Neuronal stem cell (in vitro differentiated cells): ENCODE data around the gene CNOT11.
"Not testable (repeated sequence)": the region's sequence is repeated elsewhere in the genome, so short reads cannot be mapped to it uniquely, and the experiment has no call there.

ENCODE experiments used
- DNase-seq: peaks from one replicate; pipeline ENCODE4 v3.0.0-alpha.2; 2013; ENCODE audit warnings: low spot score
- H2AFZ ChIP-seq: one replicate; pipeline ENCODE4 v1.6.1; 2013; ENCODE audit warnings: mild to moderate bottlenecking, low read length, inconsistent platforms
- H2AK5ac ChIP-seq: 2 replicates; pipeline ENCODE4 v1.6.1; 2013; ENCODE audit warnings: low read depth, mild to moderate bottlenecking, inconsistent platforms, low read length, moderate library complexity, mixed read lengths
- H2BK120ac ChIP-seq: 2 replicates; pipeline ENCODE4 v1.6.1; 2013; ENCODE audit warnings: low read depth, mild to moderate bottlenecking, inconsistent platforms, low read length, moderate library complexity, mixed read lengths
- H2BK12ac ChIP-seq: one replicate; pipeline ENCODE4 v1.6.1; 2013; ENCODE audit warnings: low read length, inconsistent platforms
- H2BK15ac ChIP-seq: 2 replicates; pipeline ENCODE4 v1.6.1; 2013; ENCODE audit warnings: mild to moderate bottlenecking, low read length, inconsistent platforms, mixed read lengths
- H2BK5ac ChIP-seq: one replicate; pipeline ENCODE4 v1.6.1; 2013; ENCODE audit warnings: inconsistent platforms, mild to moderate bottlenecking, low read length, moderate library complexity
- H3K14ac ChIP-seq: one replicate; pipeline ENCODE4 v1.6.1; 2013; ENCODE audit warnings: low read length, inconsistent platforms
- H3K18ac ChIP-seq: 2 replicates; pipeline ENCODE4 v1.6.1; 2013; ENCODE audit warnings: low read length, inconsistent platforms
- H3K23ac ChIP-seq: 2 replicates; pipeline ENCODE4 v1.6.1; 2013; ENCODE audit warnings: low read depth, mild to moderate bottlenecking, mixed read lengths, low read length, inconsistent platforms; ENCODE audit not compliant: poor library complexity
- H3K27ac ChIP-seq: replicated peaks from 3 replicates; pipeline ENCODE4 v1.5.1; 2013; ENCODE audit warnings: low read length, inconsistent platforms
- H3K27me3 ChIP-seq, 3 experiments: 2 replicates each; pipeline ENCODE4 v1.6.1; 2013; ENCODE audit warnings: low read length in 3 of 3, mild to moderate bottlenecking in 2 of 3, inconsistent platforms in 1 of 3, low read depth in 1 of 3, mixed read lengths in 1 of 3, moderate library complexity in 1 of 3; ENCODE audit not compliant: control insufficient read depth in 3 of 3, insufficient read depth in 3 of 3
- H3K36me3 ChIP-seq, 2 donors: replicated peaks in 1 of 2; 2 replicates each; pipeline ENCODE4 v1.6.1; 2013; ENCODE audit warnings: low read length in 2 of 2; ENCODE audit not compliant: control insufficient read depth in 2 of 2, insufficient read depth in 2 of 2
- H3K4ac ChIP-seq: 2 replicates; pipeline ENCODE4 v1.6.1; 2013; ENCODE audit warnings: inconsistent platforms, mild to moderate bottlenecking, low read length, moderate library complexity
- H3K4me1 ChIP-seq, 2 donors: 1 replicate in 1 of 2; 2 replicates in 1 of 2; pipeline ENCODE4 v1.6.1; 2013; ENCODE audit warnings: low read length in 2 of 2, low read depth in 1 of 2; ENCODE audit not compliant: control insufficient read depth in 2 of 2, insufficient read depth in 1 of 2
- H3K4me2 ChIP-seq: one replicate; pipeline ENCODE4 v1.6.1; 2013; ENCODE audit warnings: mild to moderate bottlenecking, low read length, inconsistent platforms; ENCODE audit not compliant: insufficient read depth, poor library complexity, severe bottlenecking
- H3K4me3 ChIP-seq, 2 donors: 2 replicates each; pipeline ENCODE4 v1.5.1; 2013; ENCODE audit warnings: low read length in 2 of 2, mild to moderate bottlenecking in 2 of 2, inconsistent platforms in 1 of 2, moderate library complexity in 1 of 2
- H3K79me1 ChIP-seq: one replicate; pipeline ENCODE4 v1.6.1; 2013; ENCODE audit warnings: low read depth, mild to moderate bottlenecking, inconsistent platforms, low read length, moderate library complexity
- H3K9ac ChIP-seq: one replicate; pipeline ENCODE4 v1.6.1; 2013; ENCODE audit warnings: mild to moderate bottlenecking, low read depth, low read length, inconsistent platforms; ENCODE audit not compliant: poor library complexity
- H3K9me3 ChIP-seq, 2 donors: replicated peaks in 1 of 2; 2 replicates each; pipeline versions ENCODE3 to v1.6.1; 2013; ENCODE audit warnings: low read length in 2 of 2, mild to moderate bottlenecking in 2 of 2, inconsistent platforms in 1 of 2, low read depth in 1 of 2, mixed read lengths in 1 of 2, moderate library complexity in 1 of 2; ENCODE audit not compliant: control insufficient read depth in 2 of 2, insufficient read depth in 1 of 2
- H4K8ac ChIP-seq: one replicate; pipeline ENCODE4 v1.6.1; 2013; ENCODE audit warnings: low read depth, mild to moderate bottlenecking, inconsistent platforms, low read length, moderate library complexity
- H4K91ac ChIP-seq: one replicate; pipeline ENCODE4 v1.6.1; 2013; ENCODE audit warnings: low read length, low read depth, mild to moderate bottlenecking, inconsistent platforms; ENCODE audit not compliant: poor library complexity
- WGBS, 2 donors: extraction: QIAGEN DNeasy Blood & Tissue Kit; methylation state at CpG; one replicate each; pipeline ENCODE4 v1.1.7; 2013; ENCODE audit warnings: missing lambda C conversion rate in 2 of 2, mixed read lengths in 1 of 2; ENCODE audit not compliant: insufficient read length in 2 of 2, insufficient replicate concordance in 1 of 2; ENCODE audit errors: extremely low coverage in 2 of 2; 5-methylcytosine and 5-hydroxymethylcytosine counted together

The CNOT11 gene

DNA sequence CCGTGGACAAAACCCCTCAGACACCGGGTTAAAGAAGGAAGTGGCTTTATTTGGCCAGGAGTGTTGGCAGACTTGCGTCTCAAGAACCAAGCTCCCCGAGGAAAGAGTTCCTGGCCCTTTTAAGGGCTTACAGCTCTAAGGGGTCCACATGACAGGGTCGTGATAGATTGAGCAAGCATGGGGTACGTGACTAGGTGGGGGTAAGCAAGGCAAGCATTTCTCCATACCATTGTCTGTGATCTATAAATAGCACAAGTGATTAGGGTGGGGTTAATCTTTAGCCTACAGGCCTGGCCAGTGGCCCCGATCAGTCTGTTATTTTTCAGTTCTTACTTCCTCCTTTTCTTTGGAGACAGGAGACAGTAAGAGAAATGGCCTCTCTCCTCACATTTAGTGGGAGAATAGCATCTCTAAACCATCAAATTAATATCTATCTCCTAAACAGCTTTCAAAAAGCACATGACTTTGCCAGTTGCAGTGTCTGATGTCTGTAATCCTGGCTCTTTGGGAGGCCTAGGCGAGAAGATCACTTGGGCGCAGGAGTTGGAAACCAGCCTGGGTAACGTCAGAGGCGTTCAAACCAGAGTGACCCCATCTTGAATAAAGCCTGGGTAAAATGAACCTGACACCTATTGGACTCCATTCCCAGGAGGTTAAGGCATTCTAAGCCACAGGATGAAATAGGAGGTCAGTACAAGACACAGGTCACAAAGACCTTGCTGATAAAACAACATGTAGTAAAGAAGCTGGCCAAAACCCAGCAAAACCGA lies 18.3 kb upstream of the CNOT11 start:
- H2AFZ ChIP-seq: no peak overlapping the region
- no peak overlapping the region for H3K4me3 ChIP-seq
- H3K36me3 ChIP-seq: no peaks in the 10 kb centered on the region
- no peak overlapping the region for H3K14ac ChIP-seq
- H4K91ac ChIP-seq: no peak overlapping the region
- no peak overlapping the region for H2BK12ac ChIP-seq
- no peak overlapping the region for H3K18ac ChIP-seq
- no peak overlapping the region for H2BK120ac ChIP-seq
- no peak overlapping the region for H2BK5ac ChIP-seq
- no CpG with 5 or more reads among the region's 12 CpGs for WGBS, 2 donors
- H3K23ac ChIP-seq: no peak overlapping the region
- H3K27ac ChIP-seq: no peak overlapping the region
- no peak for DNase-seq
- H3K4me1 ChIP-seq: peaks cover 0 to 1% of the 10 kb centered on the region in 2 donors
- H3K79me1 ChIP-seq: no peaks in the 10 kb centered on the region
- H2BK15ac ChIP-seq: no peak overlapping the region
- H2AK5ac ChIP-seq: no peak overlapping the region
- H3K9ac ChIP-seq: no peak overlapping the region
- H3K4me2 ChIP-seq: no peak overlapping the region
- no peak overlapping the region for H4K8ac ChIP-seq
- H3K9me3 ChIP-seq: no peaks in the 10 kb centered on the region
- no peaks in the 10 kb centered on the region for H3K27me3 ChIP-seq
- no peak overlapping the region for H3K4ac ChIP-seq

DNA sequence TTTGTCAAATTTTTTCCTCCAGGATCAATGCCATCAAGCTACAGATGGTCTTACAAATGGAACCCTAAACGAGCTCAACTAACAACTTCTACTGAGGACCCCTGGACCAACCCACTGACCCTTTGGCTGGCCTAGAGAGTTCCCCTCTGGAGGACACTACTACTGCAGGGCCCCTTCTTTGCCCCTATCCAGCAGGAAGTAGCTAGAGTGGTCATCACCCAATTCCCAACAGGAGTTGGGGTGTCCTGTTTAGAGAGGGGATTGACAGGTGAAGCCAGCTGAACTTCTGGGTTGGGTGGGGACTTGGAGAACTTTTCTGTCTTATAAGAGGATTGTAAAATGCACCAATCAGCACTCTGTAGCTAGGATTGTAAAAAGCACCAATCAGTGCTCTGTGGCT lies 16.7 kb upstream of the CNOT11 start:
- not testable (repeated sequence) for H2BK15ac ChIP-seq, H4K91ac ChIP-seq, H3K27me3 ChIP-seq, H3K18ac ChIP-seq, H3K4ac ChIP-seq, H2BK5ac ChIP-seq, H3K79me1 ChIP-seq, H3K4me1 ChIP-seq, H4K8ac ChIP-seq, H3K14ac ChIP-seq, H3K36me3 ChIP-seq, H3K27ac ChIP-seq, H2AK5ac ChIP-seq, H3K9ac ChIP-seq, H2BK12ac ChIP-seq, H2BK120ac ChIP-seq, H3K4me2 ChIP-seq, H2AFZ ChIP-seq, H3K4me3 ChIP-seq, DNase-seq, H3K9me3 ChIP-seq, H3K23ac ChIP-seq
- WGBS, 2 donors: no CpG with 5 or more reads among the region's 1 CpG

DNA sequence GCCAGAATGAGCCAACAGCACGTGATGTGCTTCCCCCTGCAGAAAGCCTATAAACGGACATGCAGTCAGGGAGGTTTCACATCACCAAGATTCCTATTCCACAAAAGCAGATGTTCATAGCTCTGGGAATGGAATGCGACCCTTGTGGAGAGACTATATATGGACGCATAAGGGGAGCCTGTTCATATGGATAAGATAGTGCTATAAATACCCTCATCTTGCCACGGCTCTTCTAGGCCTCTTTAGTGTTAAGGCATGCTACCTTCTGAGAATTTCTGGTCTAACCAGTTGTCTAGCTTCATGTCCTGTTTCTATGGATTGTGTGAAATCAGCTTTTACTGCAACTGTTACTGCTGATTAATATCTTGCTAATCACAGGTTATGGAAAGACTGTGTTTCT lies 14.7 kb upstream of the CNOT11 start:
- not testable (repeated sequence) for H2BK120ac ChIP-seq, H3K36me3 ChIP-seq, H3K79me1 ChIP-seq, H2BK5ac ChIP-seq, H3K4me2 ChIP-seq, H3K18ac ChIP-seq, H2AK5ac ChIP-seq, H3K4ac ChIP-seq, H2BK15ac ChIP-seq, H3K9ac ChIP-seq, H3K4me1 ChIP-seq, H3K23ac ChIP-seq, H2BK12ac ChIP-seq, H3K27ac ChIP-seq, DNase-seq, H3K4me3 ChIP-seq, H2AFZ ChIP-seq, H3K27me3 ChIP-seq, H3K9me3 ChIP-seq, H4K91ac ChIP-seq, H3K14ac ChIP-seq, H4K8ac ChIP-seq
- WGBS, 2 donors: no CpG with 5 or more reads among the region's 5 CpGs

DNA sequence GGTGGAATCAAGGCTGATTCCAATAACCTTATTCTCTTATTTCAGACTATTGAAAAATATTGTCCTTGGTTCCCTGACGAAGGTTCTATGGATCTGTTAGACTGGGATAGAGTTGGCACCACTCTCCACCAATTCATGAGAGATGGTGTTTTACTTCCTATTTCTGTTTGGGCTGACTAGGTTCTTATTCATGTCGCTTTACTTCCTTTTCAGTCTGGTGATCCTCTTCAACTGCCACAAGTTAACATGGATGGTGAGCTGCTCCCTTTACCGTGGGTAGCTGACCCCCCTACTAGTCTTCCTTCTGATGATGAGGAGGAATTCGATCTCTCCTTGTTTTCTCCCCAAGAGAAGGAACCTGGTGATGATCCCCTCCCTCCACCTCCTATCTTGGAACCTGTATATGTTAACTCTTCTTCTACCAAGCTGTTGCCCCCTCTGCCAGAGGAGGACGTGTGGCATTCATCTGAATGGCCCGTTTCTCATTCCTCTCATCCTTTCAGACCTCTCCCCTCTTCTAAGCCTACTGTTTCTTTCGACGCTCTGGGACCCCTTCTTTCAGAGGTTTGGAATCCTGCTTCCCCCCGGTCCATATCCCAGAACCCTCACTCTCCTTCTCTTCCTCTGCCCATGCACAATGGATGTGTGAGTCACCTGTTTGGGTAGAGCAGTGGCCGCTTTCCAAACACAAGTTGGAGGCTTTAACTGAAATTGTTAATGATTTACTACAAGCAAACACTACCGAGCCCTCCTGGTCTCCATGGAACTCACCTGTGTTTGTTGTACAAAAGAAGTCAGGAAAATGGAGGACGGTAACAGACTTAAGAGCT lies 13.5 kb upstream of the CNOT11 start:
- Histone ChIP-seq H3K23ac (no peak overlapping the region), H3K4me2 (no peak overlapping the region), H2AK5ac (no peak overlapping the region), H3K4ac (no peak overlapping the region), H2AFZ (no peak overlapping the region), H3K27ac (no peak overlapping the region), H3K4me1 (no peaks in the 10 kb centered on the region), H4K91ac (no peak overlapping the region), H2BK15ac (no peak overlapping the region), H2BK12ac (no peak overlapping the region), H4K8ac (no peak overlapping the region), H3K79me1 (no peaks in the 10 kb centered on the region), H2BK120ac (no peak overlapping the region), H2BK5ac (no peak overlapping the region), H3K27me3 (no peaks in the 10 kb centered on the region), H3K9me3 (no peaks in the 10 kb centered on the region), H3K36me3 (no peaks in the 10 kb centered on the region), H3K14ac (no peak overlapping the region), H3K4me3 (no peak overlapping the region), H3K9ac (no peak overlapping the region), H3K18ac (no peak overlapping the region)
- DNase-seq: no peak
- no CpG with 5 or more reads among the region's 12 CpGs for WGBS, 2 donors
